NCI-H524 (cell line): ENCODE results near the gene NFATC1.

ENCODE experiments used
- DNase-seq, 2 experiments: peaks; one replicate each; lab custom pipeline; 2025; lab: John Stamatoyannopoulos, UW

Gene NFATC1

GRCh38 chr18:79440316-79441110 is 44.8 kb downstream of the NFATC1 start:
- no peak for DNase-seq

- DNase-seq = no peak
Measured at GRCh38 chr18:79441420-79441819, 45.7 kb downstream of the NFATC1 start.

- no peak for DNase-seq
Measured at GRCh38 chr18:79442508-79443221, 46.9 kb downstream of the NFATC1 start.

- no peak for DNase-seq
Measured at GRCh38 chr18:79445221-79445620, 49.5 kb downstream of the NFATC1 start.

- DNase-seq = no peak
Measured at GRCh38 chr18:79445696-79446561, 50.2 kb downstream of the NFATC1 start.

GRCh38 chr18:79446931-79447330 is 51.2 kb downstream of the NFATC1 start:
- DNase-seq = no peak

- no peak for DNase-seq
Measured at GRCh38 chr18:79447703-79448367, 52.1 kb downstream of the NFATC1 start.

GRCh38 chr18:79448621-79449020 is 52.9 kb downstream of the NFATC1 start:
- no peak for DNase-seq

GRCh38 chr18:79449551-79450288 is 54.0 kb downstream of the NFATC1 start:
- no peak for DNase-seq

- no peak for DNase-seq
Measured at GRCh38 chr18:79450289-79451080, 54.8 kb downstream of the NFATC1 start.

- no peak for DNase-seq
Measured at GRCh38 chr18:79451237-79452125, 55.8 kb downstream of the NFATC1 start.

GRCh38 chr18:79452190-79452990 is 56.7 kb downstream of the NFATC1 start:
- no peak for DNase-seq

- DNase-seq = no peak
Measured at GRCh38 chr18:79452991-79453645, 57.4 kb downstream of the NFATC1 start.

GRCh38 chr18:79453816-79454735 is 58.3 kb downstream of the NFATC1 start:
- DNase-seq = no peak

- DNase-seq = no peak
Measured at GRCh38 chr18:79455261-79455660, 59.5 kb downstream of the NFATC1 start.

GRCh38 chr18:79456105-79456980 is 60.6 kb downstream of the NFATC1 start:
- no peak for DNase-seq
